Adrenal gland (tissue), 5 donors: ENCODE results near the gene HJURP.

Experiments used
- POLR2A ChIP-seq, 2 donors: fragments of 450-650 bp; IDR thresholded peaks; one replicate each; pipeline ENCODE4 v1.6.1; 2017; ENCODE audit warnings: antibody characterized with exemption in 2 of 2, mild to moderate bottlenecking in 2 of 2, moderate library complexity in 1 of 2
- TF ChIP-seq, protein P1 (sequence below), 6 experiments: fragments of 450-650 bp in 4 of 6; fragments of 200-600 bp in 2 of 6; sonication (generic) in 1 of 6; IDR thresholded peaks; 1 replicate in 5 of 6; 2 replicates in 1 of 6; pipeline versions ENCODE4 v1.5.1 to v1.8.0; 2016 to 2021; ENCODE audit warnings: antibody characterized with exemption in 6 of 6, mild to moderate bottlenecking in 2 of 6, moderate library complexity in 1 of 6
- donor health status: DM: no; HTN: no; CAD: no.

- TF ChIP-seq, protein P1, sequence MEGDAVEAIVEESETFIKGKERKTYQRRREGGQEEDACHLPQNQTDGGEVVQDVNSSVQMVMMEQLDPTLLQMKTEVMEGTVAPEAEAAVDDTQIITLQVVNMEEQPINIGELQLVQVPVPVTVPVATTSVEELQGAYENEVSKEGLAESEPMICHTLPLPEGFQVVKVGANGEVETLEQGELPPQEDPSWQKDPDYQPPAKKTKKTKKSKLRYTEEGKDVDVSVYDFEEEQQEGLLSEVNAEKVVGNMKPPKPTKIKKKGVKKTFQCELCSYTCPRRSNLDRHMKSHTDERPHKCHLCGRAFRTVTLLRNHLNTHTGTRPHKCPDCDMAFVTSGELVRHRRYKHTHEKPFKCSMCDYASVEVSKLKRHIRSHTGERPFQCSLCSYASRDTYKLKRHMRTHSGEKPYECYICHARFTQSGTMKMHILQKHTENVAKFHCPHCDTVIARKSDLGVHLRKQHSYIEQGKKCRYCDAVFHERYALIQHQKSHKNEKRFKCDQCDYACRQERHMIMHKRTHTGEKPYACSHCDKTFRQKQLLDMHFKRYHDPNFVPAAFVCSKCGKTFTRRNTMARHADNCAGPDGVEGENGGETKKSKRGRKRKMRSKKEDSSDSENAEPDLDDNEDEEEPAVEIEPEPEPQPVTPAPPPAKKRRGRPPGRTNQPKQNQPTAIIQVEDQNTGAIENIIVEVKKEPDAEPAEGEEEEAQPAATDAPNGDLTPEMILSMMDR (IDR thresholded peaks at IDR 0.05) = no peak
- no peak for TF ChIP-seq POLR2A (IDR thresholded peaks at IDR 0.05)
Observed at GRCh38 chr2:233849607-233850271, 4.6 kb downstream of the HJURP start.
